ENCODE measurements around the gene FANCE.
"Not testable (repeated sequence)": the region's sequence is repeated elsewhere in the genome, so short reads cannot be mapped to it uniquely, and the experiment has no call there.

Gene FANCE

DNA sequence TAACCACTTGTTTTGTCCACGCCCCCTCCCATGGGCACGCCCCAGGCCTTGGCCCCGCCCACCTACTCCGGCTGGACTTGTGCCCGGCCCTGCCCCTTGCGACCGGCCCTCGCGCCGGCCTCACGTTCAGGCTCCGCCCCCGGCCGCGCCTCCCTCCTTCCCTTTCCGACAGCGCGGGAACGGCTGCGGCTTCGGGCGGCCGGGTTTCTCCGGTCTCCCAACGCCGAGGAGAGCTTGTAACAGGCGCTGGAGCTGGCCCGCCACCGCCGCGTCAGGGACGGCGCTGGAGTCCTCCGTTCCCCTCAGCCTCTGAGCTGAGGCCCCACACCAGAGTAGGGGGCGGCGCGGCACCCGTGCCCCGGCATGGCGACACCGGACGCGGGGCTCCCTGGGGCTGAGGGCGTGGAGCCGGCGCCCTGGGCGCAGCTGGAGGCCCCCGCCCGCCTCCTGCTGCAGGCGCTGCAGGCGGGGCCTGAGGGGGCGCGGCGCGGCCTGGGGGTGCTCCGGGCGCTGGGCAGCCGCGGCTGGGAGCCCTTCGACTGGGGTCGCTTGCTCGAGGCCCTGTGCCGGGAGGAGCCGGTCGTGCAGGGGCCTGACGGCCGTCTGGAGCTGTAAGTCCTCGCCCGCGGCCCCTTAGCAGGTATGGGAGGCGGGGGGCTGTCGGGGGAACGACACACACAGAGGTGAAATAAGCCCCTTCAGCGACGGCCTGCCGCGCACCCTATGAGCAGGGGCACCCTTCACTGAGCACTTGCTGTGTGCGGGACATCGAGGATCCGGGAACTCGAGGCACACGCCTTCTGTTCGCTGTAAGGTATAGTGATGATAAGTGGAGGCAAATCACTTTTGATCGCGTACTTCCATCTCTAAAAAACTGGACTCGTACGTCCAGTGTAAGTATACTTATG lies at the start of gene FANCE:
Gene FANCE (plus strand): TSS at position 156 of the 908 bp plus-strand sequence. CDS start 208 bp downstream, at position 364.
- DNase-seq, result peak; percentile 63

GRCh38 chr6:35402856-35403191 lies 49.3 kb upstream of the FANCE start:
- DNase-seq, result no peak

GRCh38 chr6:35403544-35404442 lies 48.3 kb upstream of the FANCE start:
- DNase-seq, result no peak

DNA sequence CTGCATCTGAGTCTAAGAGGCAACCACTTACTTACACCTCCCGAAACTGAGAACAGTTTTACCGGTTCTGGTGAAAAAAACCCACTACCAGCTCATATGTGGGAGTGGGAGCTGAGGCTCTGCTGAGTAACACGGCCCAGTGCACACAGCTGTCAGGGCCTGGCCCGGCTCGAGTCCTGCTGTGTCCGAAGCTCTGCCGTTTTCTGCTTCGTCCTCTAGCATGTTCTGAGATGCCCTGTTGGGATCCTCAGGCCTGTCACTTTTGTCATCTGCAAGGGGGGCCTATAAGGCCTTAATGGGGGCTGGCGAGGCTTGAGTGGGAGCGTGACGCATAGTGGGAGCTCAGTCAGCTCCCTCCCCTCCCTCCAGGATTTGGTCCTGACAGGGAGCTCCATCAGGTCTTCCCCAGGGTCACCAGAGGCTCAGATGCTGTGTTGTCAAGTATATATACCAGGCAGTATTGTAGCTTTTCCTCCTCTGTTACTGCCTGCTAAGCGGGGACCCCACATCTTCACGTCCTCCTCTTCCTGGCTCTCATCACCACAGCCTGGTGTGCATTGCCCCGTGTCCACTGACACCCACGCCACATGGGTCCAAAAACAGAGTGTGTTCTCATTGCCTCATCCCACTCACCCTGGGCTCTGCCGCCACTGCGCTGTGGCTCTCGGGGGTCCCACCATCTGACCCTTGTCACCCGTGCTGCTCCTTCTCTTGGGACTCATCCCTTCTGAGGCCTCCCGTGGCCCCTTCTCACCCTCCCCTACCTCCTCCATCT lies 45.2 kb upstream of the FANCE start:
- DNase-seq, result no peak

DNA sequence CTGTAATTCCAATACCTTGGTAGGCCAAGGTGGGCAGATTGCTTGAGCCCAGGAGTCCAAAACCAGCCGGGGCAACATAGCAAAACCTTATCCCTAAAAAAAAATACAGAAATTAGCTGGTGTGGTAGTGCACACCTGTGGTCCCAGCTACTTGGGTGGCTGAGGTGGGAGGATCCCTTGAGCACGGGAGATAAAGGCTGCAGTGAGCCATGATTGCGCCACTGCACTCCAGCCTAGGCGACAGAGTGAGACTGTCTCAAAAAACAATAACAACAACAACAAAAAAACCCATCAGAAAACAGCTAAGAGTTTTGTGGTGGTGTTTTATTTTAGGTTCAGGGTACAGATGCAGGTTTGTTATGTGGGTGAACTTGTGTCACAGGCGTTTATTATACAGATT lies 42.9 kb upstream of the FANCE start:
- no peak for DNase-seq

DNA sequence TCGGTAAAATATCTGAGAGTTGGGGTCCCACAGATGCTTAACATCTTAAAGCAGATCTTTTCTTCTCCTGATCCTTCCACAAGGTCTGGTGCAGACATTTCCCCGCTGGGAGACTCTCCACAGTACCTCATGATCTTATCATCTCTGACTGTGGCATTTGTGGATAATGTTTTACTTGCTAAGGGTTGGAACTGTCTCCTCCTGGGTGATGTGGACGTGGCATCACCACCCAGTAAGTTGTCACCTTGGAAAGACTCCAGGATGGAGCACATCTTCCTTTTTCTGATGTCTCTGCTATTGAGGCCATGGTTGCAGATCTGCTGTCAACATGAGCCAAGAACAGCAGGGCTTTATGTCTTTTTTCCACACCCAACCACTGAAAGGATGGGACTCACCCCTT lies 42.0 kb upstream of the FANCE start:
- no peak for DNase-seq

DNA sequence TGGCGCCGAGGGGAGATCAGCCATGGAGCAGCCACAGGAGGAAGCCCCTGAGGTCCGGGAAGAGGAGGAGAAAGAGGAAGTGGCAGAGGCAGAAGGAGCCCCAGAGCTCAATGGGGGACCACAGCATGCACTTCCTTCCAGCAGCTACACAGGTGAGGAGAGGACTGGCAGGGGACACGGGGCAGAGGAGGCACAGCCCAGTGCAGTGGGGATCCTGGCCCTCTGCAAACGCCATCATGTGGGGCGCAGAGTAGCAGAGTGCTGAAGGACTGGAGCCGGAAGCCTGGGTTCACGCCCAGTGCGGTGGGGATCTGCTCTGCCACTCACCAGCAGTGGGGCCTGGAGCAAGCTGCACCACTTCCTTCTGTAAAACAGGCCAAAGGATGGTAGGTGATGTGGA lies 41.1 kb upstream of the FANCE start:
- no peak for DNase-seq

DNA sequence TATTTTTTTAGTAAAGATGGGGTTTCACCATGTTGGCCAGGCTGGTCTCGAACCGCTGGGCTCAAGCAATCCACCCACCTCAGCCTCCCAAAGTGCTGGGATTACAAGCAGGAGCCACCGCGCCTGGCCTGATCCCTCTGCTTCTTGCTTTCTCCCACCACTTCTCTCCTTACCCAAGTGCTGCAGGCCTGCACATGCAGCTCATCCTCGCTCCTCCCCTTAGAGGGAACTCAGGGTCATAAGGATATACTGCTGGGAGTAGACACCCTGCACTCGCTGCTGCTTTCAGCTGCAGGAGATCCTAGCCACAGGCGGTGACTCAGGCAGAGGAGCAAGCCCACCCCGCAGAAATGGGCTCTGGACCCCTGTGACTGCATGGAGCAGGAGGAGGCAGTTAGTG lies 40.0 kb upstream of the FANCE start:
- DNase-seq, result no peak

DNA sequence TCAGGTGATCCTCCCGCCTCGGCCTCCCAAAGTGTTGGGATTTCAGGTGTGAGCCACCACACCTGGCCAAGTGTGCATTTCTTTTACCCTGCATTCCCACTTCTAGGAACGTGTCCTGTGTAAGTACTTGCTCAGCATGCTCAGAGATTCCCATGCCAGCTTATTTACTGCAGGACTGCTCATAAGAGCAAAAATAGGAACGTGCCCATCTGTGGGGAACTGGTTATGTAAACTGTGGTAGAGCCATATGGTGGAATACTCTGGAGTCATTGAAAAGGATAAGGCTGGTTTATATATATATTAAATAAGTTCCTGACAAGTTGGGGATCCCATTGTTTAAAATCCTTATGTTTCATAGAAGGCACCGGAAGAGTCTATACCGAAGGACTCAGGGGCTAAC lies 38.2 kb upstream of the FANCE start:
- no peak for DNase-seq

GRCh38 chr6:35415065-35415891 lies 36.9 kb upstream of the FANCE start:
- peak; percentile 84 for DNase-seq

GRCh38 chr6:35417979-35418661 lies 34.0 kb upstream of the FANCE start:
- no peak for DNase-seq

DNA sequence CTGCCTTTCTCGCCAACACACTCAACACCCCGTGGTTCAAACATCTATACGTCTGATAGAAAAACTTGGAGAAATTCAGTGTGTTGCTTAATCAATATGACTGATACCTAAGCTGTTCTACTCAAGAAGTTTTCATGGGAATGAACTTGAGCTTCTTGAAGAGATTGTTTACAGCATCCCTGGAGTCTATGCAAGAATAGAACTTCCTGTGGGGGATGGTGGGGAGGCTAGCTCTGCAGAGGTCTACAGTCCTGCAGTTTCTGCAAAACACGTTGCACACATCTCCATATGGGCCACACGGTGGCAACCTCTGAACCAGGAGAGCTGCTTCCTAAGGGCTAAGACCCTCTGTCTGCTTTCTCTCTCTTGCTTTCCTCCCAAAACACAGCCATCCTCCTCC lies 32.7 kb upstream of the FANCE start:
- no peak for DNase-seq

GRCh38 chr6:35419961-35420360 lies 32.2 kb upstream of the FANCE start:
- no peak for DNase-seq

GRCh38 chr6:35425284-35425683 lies 26.9 kb upstream of the FANCE start:
- DNase-seq, result no peak

GRCh38 chr6:35426074-35426473 lies 26.1 kb upstream of the FANCE start:
- no peak for DNase-seq

DNA sequence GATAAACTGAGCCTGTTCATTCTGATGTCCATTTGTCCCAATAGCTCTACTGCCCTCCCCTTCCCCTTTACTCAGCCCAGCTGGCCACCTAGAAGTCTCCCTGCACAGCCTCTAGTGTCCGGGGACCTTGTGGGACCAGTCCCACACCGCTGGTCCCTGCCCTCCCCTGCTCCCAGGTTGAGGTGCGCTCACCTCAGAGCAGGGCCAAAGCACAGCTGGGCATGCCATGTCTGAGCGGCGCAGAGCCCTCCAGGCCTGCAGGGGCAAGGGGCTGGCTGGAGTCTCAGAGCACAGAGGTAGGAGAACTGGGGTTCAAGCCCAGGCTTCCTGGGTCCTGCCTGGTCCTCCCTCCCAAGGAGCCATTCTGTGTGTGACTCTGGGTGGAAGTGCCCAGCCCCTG lies 24.7 kb upstream of the FANCE start:
- no peak for DNase-seq

- DNase-seq, result no peak
Observed at GRCh38 chr6:35427851-35428321, 24.3 kb upstream of the FANCE start.

- DNase-seq, result no peak
Observed at GRCh38 chr6:35428421-35429149, 23.6 kb upstream of the FANCE start.

DNA sequence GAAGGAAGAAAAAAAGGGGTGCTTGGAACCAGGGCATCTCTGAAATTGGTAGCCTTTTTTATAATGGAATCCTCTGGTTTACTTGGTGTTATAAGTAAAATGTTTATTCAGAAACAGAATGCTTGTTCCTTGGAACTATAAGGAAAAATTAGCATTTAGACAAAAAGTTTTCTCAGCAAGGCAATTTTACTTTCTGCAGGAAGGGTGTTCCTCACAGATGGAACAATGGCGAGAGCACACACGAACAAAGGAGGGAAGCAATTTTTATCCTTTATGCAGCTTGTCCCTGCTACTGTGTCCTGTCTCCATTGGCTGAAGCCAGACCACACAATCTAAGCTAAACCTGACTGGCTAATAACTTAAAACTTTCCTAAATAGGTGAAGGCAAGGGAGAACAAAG lies 22.7 kb upstream of the FANCE start:
- no peak for DNase-seq

GRCh38 chr6:35432291-35432690 lies 19.8 kb upstream of the FANCE start:
- no peak for DNase-seq

- DNase-seq, result not testable (repeated sequence)
Observed at GRCh38 chr6:35432702-35433101, 19.4 kb upstream of the FANCE start.
